Thyroid gland (tissue), 4 donors: ENCODE data around the gene THOC2. TPM values are rescaled to one million over a fixed set of nuclear protein-coding genes. Genes with fewer than 3 reads are reported as not detected.
"Not testable (repeated sequence)": the region's sequence is repeated elsewhere in the genome, so short reads cannot be mapped to it uniquely, and the experiment has no call there.

Experiments
- DNase-seq, 2 donors: peaks; one replicate each; pipeline ENCODE4 v3.0.0-alpha.2; 2019
- H3K27ac ChIP-seq, 3 donors: fragments of 200-600 bp; sonication (generic); 1 replicate in 2 of 3; 2 replicates in 1 of 3; pipeline ENCODE4 v1.5.1; 2016 to 2019; ENCODE audit warnings: mild to moderate bottlenecking in 1 of 3, moderate library complexity in 1 of 3
- H3K27me3 ChIP-seq: fragments of 200-600 bp; sonication (generic); one replicate; pipeline ENCODE4 v1.5.1; 2019
- H3K36me3 ChIP-seq, 2 donors: fragments of 200-600 bp; sonication (generic); one replicate each; pipeline ENCODE4 v1.5.1; 2016 to 2019
- H3K4me1 ChIP-seq, 2 donors: fragments of 200-600 bp; sonication (generic); one replicate each; pipeline ENCODE4 v1.5.1; 2017 to 2019
- H3K4me3 ChIP-seq, 3 donors: fragments of 200-600 bp; sonication (generic); replicated peaks in 1 of 3; 1 replicate in 2 of 3; 2 replicates in 1 of 3; pipeline ENCODE4 v1.5.1; 2016; ENCODE audit warnings: mild to moderate bottlenecking in 1 of 3
- H3K9me3 ChIP-seq: fragments of 200-600 bp; sonication (generic); one replicate; pipeline ENCODE4 v1.5.1; 2017
- CTCF ChIP-seq, 6 experiments: fragments of 200-600 bp in 3 of 6; fragments of 450-650 bp in 3 of 6; sonication (generic) in 3 of 6; IDR thresholded peaks; one replicate each; pipeline ENCODE4 v1.5.1; 2016 to 2019; ENCODE audit warnings: antibody characterized with exemption in 6 of 6, mild to moderate bottlenecking in 2 of 6, inconsistent platforms in 1 of 6, moderate library complexity in 1 of 6
- POLR2A ChIP-seq, 2 donors: fragments of 450-650 bp; IDR thresholded peaks; one replicate each; pipeline ENCODE4 v1.6.1; 2017; ENCODE audit warnings: antibody characterized with exemption in 2 of 2, mild to moderate bottlenecking in 2 of 2, moderate library complexity in 1 of 2
- WGBS, 2 donors: methylation state at CpG; one replicate each; pipeline ENCODE4 v1.1.5; 2017; 5-methylcytosine and 5-hydroxymethylcytosine counted together
- intact Hi-C: fragments of 100-400 bp; cut with DNase I; formaldehyde crosslinking; loops from one replicate; pipeline ENCODE4 v1.15.1; 2023
- total RNA-seq, 4 donors: library from RNA; depleted of rRNA; stranded (reverse); fragments of >200 nt; gene quantifications; one replicate each; pipeline ENCODE4 v1.2.3, GENCODE V29; 2016

THOC2 gene
- total RNA-seq, 4 donors from 2014 or later, result 117 to 229 (median 137) TPM

GRCh38 chrX:123720486-123720885, 12.4 kb downstream of the THOC2 start:
- DNase-seq, result no peak
- H3K9me3 ChIP-seq, result no peaks in the 10 kb centered on the region
- no peak overlapping the region for H3K4me3 ChIP-seq
- H3K36me3 ChIP-seq, result no peaks in the 10 kb centered on the region
- no peak overlapping the region for H3K27ac ChIP-seq
- no peaks in the 10 kb centered on the region for H3K4me1 ChIP-seq
- no peak for TF ChIP-seq CTCF (IDR thresholded peaks at IDR 0.05)
- no peak for TF ChIP-seq POLR2A (IDR thresholded peaks at IDR 0.05)
- intact Hi-C loops, result no loop called here
- H3K27me3 ChIP-seq, result no peaks in the 10 kb centered on the region
- WGBS, 2 donors, result 81 to 83% methylated on average over 2 of the region's 2 CpGs

- intact Hi-C loops, result no loop called here
- TF ChIP-seq CTCF (IDR thresholded peaks at IDR 0.05) (no peak), POLR2A (IDR thresholded peaks at IDR 0.05) (no peak)
Measured at GRCh38 chrX:123713841-123714240, 19.0 kb downstream of the THOC2 start.

DNA sequence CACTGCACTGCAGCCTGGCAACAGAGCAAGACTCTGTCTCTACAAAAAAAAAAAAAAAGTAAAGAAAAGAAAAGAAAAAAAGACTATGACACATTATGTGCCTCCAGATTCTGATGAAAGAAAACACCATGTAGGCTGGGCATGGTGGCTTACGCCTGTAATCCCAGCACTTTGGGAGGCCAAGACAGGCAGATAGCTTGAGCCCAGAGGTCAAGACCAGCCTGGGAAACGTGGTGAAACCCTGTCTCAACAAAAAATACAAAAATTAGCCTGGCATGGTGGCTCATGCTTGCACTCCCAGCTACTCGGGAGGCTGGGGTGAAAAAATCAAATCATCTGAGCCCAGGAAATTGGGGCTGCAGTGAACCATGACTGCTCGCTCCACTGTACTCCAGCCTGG, 19.4 kb downstream of the THOC2 start:
- intact Hi-C loops, result no loop called here

More at GRCh38 chrX:123713841-123714240, 19.0 kb downstream of the THOC2 start:
- Histone ChIP-seq H3K27ac (no peak overlapping the region), H3K9me3 (no peaks in the 10 kb centered on the region), H3K27me3 (no peaks in the 10 kb centered on the region), H3K36me3 (no peaks in the 10 kb centered on the region), H3K4me3 (no peak overlapping the region), H3K4me1 (peaks cover 0 to 6% of the 10 kb centered on the region in 2 donors)
- DNase-seq, result no peak

GRCh38 chrX:123711201-123711600, 21.7 kb downstream of the THOC2 start:
- 94 to 97% methylated on average over 3 to 5 of the region's 5 CpGs for WGBS, 2 donors
- intact Hi-C loops, H3K27ac ChIP-seq, H3K9me3 ChIP-seq, H3K4me1 ChIP-seq, H3K27me3 ChIP-seq, DNase-seq, H3K4me3 ChIP-seq, H3K36me3 ChIP-seq: not testable (repeated sequence)

More for the DNA sequence above, 19.4 kb downstream of the THOC2 start:
- H3K9me3 ChIP-seq, result no peaks in the 10 kb centered on the region
- no peak overlapping the region for H3K4me3 ChIP-seq
- 36 to 54% methylated on average over 4 of the region's 4 CpGs for WGBS, 2 donors
- TF ChIP-seq POLR2A (IDR thresholded peaks at IDR 0.05) (no peak), CTCF (IDR thresholded peaks at IDR 0.05) (no peak)
- H3K36me3 ChIP-seq, result no peaks in the 10 kb centered on the region
- no peaks in the 10 kb centered on the region for H3K27me3 ChIP-seq
- H3K4me1 ChIP-seq, result peaks cover 0 to 6% of the 10 kb centered on the region in 2 donors
- no peak overlapping the region for H3K27ac ChIP-seq
- no peak for DNase-seq

- no peak for TF ChIP-seq POLR2A (IDR thresholded peaks at IDR 0.05)
- Histone ChIP-seq H3K4me1 (peaks cover 0 to under 1% of the 10 kb centered on the region in 2 donors), H3K27ac (no peak overlapping the region), H3K9me3 (no peaks in the 10 kb centered on the region), H3K27me3 (no peaks in the 10 kb centered on the region), H3K4me3 (no peak overlapping the region), H3K36me3 (no peaks in the 10 kb centered on the region)
- intact Hi-C loops, result no loop called here
- whole genome bisulfite sequencing, 2 donors, result 83 to 84% methylated on average over 2 of the region's 2 CpGs
- DNase-seq, result no peak
Measured at GRCh38 chrX:123704781-123705180, 28.1 kb downstream of the THOC2 start.

DNA sequence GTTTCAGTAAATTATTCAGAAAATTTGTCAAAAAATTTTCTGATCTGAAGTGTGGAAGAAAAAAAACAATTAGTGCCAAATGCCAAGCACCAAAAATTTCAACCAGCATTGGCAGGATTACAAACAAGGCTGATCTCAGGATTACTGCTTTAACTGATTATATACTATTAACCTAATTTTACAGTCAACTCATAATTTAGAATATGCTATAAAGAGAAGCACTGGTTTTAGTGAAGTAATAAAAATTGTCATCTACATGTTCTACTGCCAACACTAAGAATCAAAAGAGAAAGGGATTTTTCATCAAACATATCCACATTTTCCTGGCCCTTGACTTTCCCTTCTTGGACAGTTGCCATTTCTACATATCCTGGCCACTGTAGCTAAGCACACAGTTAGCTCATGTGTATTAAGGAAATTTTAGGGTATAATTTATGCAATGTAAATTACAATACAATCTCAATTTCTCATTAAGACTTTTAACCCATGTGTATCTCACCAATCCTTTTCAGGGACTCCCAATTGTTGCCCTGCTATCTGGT, 33.8 kb downstream of the THOC2 start:
- no peak for TF ChIP-seq CTCF (IDR thresholded peaks at IDR 0.05)
- no peak for TF ChIP-seq POLR2A (IDR thresholded peaks at IDR 0.05)
- no peaks in the 10 kb centered on the region for H3K36me3 ChIP-seq

More for the DNA sequence above, 33.8 kb downstream of the THOC2 start:
- Histone ChIP-seq H3K9me3 (no peaks in the 10 kb centered on the region), H3K4me1 (peaks cover 7 to 9% of the 10 kb centered on the region in 2 donors), H3K27me3 (no peaks in the 10 kb centered on the region), H3K4me3 (no peak overlapping the region), H3K27ac (no peak overlapping the region)
- intact Hi-C loops, result no loop called here
- no peak for DNase-seq
